Peyer's patch (tissue), 4 donors: ENCODE data around the gene SSUH2.

ENCODE experiments used
- POLR2A ChIP-seq, 2 donors: fragments of 450-650 bp; IDR thresholded peaks; one replicate each; pipeline ENCODE4 v1.5.1; 2017; ENCODE audit warnings: antibody characterized with exemption in 2 of 2, mild to moderate bottlenecking in 2 of 2, moderate library complexity in 2 of 2
- TF ChIP-seq, protein P1 (sequence below), 6 experiments: fragments of 450-650 bp in 4 of 6; fragments of 200-600 bp in 2 of 6; sonication (generic) in 1 of 6; IDR thresholded peaks; one replicate each; pipeline ENCODE4 v1.5.1; 2017 to 2019; ENCODE audit warnings: antibody characterized with exemption in 6 of 6, mild to moderate bottlenecking in 3 of 6, moderate library complexity in 1 of 6

DNA sequence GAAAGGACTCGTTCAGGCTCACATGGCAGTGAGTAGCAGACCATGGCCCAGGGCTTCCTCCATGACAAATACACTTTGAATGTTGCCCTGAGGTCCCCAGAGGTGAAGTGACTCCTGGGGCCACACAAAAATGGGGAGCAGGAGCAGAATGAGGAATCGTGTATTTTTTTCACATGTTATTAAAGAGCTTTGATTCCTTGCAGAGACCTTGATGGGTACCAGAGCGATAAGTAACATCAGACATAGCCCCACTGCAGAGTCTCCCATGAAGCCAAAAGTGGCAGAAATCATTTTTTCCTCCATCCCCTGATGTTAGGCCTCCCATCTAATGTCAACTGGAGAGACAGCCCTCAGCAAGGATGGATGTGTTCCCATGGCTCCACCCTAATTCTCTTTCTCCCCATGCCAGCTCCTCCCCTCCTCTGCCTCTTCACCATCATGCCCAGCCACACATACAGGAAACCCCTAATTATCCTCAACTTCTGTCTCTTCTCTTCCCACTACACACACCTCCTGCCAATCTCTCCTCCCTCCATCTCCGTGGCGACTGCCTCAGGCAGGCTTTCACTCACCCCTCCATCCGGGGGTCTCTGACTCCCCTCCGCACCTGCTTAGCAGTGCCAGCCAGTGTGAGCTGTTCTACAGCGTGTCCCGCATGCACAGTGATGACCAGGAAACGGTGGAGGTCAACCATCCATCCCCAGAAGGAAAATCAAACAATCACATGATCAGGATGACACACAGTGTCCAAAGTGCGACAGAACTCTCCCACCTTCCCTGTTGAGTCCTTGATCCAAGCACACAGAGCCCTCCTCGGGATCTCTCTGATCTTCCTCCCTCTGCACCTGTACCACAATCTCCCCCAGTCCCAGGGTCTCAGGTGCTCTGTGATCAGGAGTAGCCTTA is 7.1 kb upstream of the SSUH2 start:
- TF ChIP-seq POLR2A (IDR thresholded peaks at IDR 0.05), result peak; percentile 30 to 47
- TF ChIP-seq, protein P1, sequence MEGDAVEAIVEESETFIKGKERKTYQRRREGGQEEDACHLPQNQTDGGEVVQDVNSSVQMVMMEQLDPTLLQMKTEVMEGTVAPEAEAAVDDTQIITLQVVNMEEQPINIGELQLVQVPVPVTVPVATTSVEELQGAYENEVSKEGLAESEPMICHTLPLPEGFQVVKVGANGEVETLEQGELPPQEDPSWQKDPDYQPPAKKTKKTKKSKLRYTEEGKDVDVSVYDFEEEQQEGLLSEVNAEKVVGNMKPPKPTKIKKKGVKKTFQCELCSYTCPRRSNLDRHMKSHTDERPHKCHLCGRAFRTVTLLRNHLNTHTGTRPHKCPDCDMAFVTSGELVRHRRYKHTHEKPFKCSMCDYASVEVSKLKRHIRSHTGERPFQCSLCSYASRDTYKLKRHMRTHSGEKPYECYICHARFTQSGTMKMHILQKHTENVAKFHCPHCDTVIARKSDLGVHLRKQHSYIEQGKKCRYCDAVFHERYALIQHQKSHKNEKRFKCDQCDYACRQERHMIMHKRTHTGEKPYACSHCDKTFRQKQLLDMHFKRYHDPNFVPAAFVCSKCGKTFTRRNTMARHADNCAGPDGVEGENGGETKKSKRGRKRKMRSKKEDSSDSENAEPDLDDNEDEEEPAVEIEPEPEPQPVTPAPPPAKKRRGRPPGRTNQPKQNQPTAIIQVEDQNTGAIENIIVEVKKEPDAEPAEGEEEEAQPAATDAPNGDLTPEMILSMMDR (IDR thresholded peaks at IDR 0.05), result no peak
